PC-3 (cell line): Measurements from ENCODE around the gene FOXP4.

ENCODE experiments used
- CTCF ChIP-seq: fragments of 300-600 bp; sonication (generic); conservative IDR thresholded peaks from 2 replicates; pipeline ENCODE4 v1.5.1; 2017; ENCODE audit warnings: antibody characterized with exemption, low read depth, mild to moderate bottlenecking, low read length
- EZH2 ChIP-seq: fragments of 300-600 bp; sonication (generic); IDR thresholded peaks from one replicate; pipeline ENCODE4 v1.6.1; 2017; ENCODE audit warnings: antibody characterized with exemption, mild to moderate bottlenecking, low read length; ENCODE audit not compliant: unreplicated experiment
- EZH2phosphoT487 ChIP-seq: fragments of 300-600 bp; sonication (generic); IDR thresholded peaks from 2 replicates; pipeline ENCODE4 v1.6.1; 2018; ENCODE audit warnings: mild to moderate bottlenecking, antibody characterized with exemption, low read length, borderline replicate concordance

GRCh38 chr6:41549673-41550072 is 3.5 kb downstream of the FOXP4 start:
- TF ChIP-seq EZH2phosphoT487 (no peak), CTCF (no peak), EZH2 (no peak)
